Measurements from ENCODE around the gene FBXO47.
A peak's percentile ranks its signal among the peaks of the same experiment; 100 is the strongest.

The FBXO47 gene

GRCh38 chr17:38894276-38894675 lies 72.9 kb downstream of the FBXO47 start:
- Histone ChIP-seq H3K27me3 (ENCODE audit: insufficient read depth, low read depth, severe bottlenecking) (no peaks in the 10 kb centered on the region), H3K4me3 (ENCODE audit: low read depth, low read length) (no peak overlapping the region), H3K9me3 (ENCODE audit: severe bottlenecking) (no peaks in the 10 kb centered on the region), H3K27ac (peak overlapping the region; percentile 56), H3K36me3 (peaks cover 21% of the 10 kb centered on the region)
- TF ChIP-seq CTCF (IDR thresholded peaks at IDR 0.05; ENCODE audit: low read depth, low read length): no peak
- DNase-seq: no peak

- no peaks in the 10 kb centered on the region for H3K27me3 ChIP-seq (ENCODE audit: insufficient read depth, low read depth, severe bottlenecking)
- DNase-seq: peak; percentile 46
- H3K4me3 ChIP-seq (ENCODE audit: low read depth, low read length): no peak overlapping the region
- no peak for TF ChIP-seq CTCF (IDR thresholded peaks at IDR 0.05; ENCODE audit: low read depth, low read length)
- peak overlapping the region; percentile 56 for H3K27ac ChIP-seq
- H3K36me3 ChIP-seq: peaks cover 17% of the 10 kb centered on the region
- H3K9me3 ChIP-seq (ENCODE audit: severe bottlenecking): no peaks in the 10 kb centered on the region
Measured at GRCh38 chr17:38893607-38894006, 73.6 kb downstream of the FBXO47 start.

GRCh38 chr17:38893113-38893512 lies 74.1 kb downstream of the FBXO47 start:
- TF ChIP-seq CTCF (IDR thresholded peaks at IDR 0.05; ENCODE audit: low read depth, low read length): no peak
- Histone ChIP-seq H3K27me3 (ENCODE audit: insufficient read depth, low read depth, severe bottlenecking) (no peaks in the 10 kb centered on the region), H3K4me3 (ENCODE audit: low read depth, low read length) (no peak overlapping the region), H3K36me3 (peaks cover 15% of the 10 kb centered on the region), H3K27ac (no peak overlapping the region; the same call in 1 of the 2 replicates), H3K9me3 (ENCODE audit: severe bottlenecking) (no peaks in the 10 kb centered on the region)
- no peak for DNase-seq

- H3K9me3 ChIP-seq (ENCODE audit: severe bottlenecking): no peaks in the 10 kb centered on the region
- no peak for DNase-seq
Measured at GRCh38 chr17:38892620-38893019, 74.6 kb downstream of the FBXO47 start.

GRCh38 chr17:38892083-38892482 lies 75.1 kb downstream of the FBXO47 start:
- Histone ChIP-seq H3K9me3 (ENCODE audit: severe bottlenecking) (no peaks in the 10 kb centered on the region), H3K4me3 (ENCODE audit: low read depth, low read length) (no peak overlapping the region), H3K27ac (no peak overlapping the region), H3K27me3 (ENCODE audit: insufficient read depth, low read depth, severe bottlenecking) (no peaks in the 10 kb centered on the region), H3K36me3 (peaks cover 15% of the 10 kb centered on the region)
- no peak for DNase-seq
- TF ChIP-seq CTCF (IDR thresholded peaks at IDR 0.05; ENCODE audit: low read depth, low read length): no peak

More at GRCh38 chr17:38892620-38893019, 74.6 kb downstream of the FBXO47 start:
- Histone ChIP-seq H3K27ac (no peak overlapping the region), H3K36me3 (peaks cover 15% of the 10 kb centered on the region), H3K27me3 (ENCODE audit: insufficient read depth, low read depth, severe bottlenecking) (no peaks in the 10 kb centered on the region), H3K4me3 (ENCODE audit: low read depth, low read length) (no peak overlapping the region)
- no peak for TF ChIP-seq CTCF (IDR thresholded peaks at IDR 0.05; ENCODE audit: low read depth, low read length)

- no peak for DNase-seq
- no peak overlapping the region for H3K4me3 ChIP-seq (ENCODE audit: low read depth, low read length)
- H3K27me3 ChIP-seq (ENCODE audit: insufficient read depth, low read depth, severe bottlenecking): no peaks in the 10 kb centered on the region
- no peak for TF ChIP-seq CTCF (IDR thresholded peaks at IDR 0.05; ENCODE audit: low read depth, low read length)
- no peak overlapping the region; the same call in 1 of the 2 replicates for H3K27ac ChIP-seq
- H3K9me3 ChIP-seq (ENCODE audit: severe bottlenecking): no peaks in the 10 kb centered on the region
- H3K36me3 ChIP-seq: peaks cover 17% of the 10 kb centered on the region
Measured at GRCh38 chr17:38891441-38891840, 75.8 kb downstream of the FBXO47 start.
